ENCODE data around the gene HAUS1. TPM values are rescaled to one million over a fixed set of nuclear protein-coding genes. Genes with fewer than 3 reads are reported as not detected.

Gene HAUS1
- total RNA-seq = 10 to 100 TPM; 24.2 to 62.1 (median 43.5) TPM
- polyA plus RNA-seq = 10 to 100 TPM; 24.0 to 26.8 (median 26.8) TPM

GRCh38 chr18:46104128-46104911, at the start of gene HAUS1:
Gene HAUS1 (plus strand): TSS chr18:46104385. CDS start chr18:46104412, 27 bp downstream.
- Histone ChIP-seq H3K27ac (peak within 1 kb of the TSS; percentile 85 to 91 (median 91)), H3K4me1 (peaks cover 0 to 16% (median 10%) of the 10 kb centered on the region in 4 donors), H3K9me3 (no peaks in the 10 kb centered on the region), H3K4me3 (peak within 1 kb of the TSS; percentile 51 to 84 (median 77)), H3K36me3 (peaks cover 0 to 9% (median 3%) of the 10 kb centered on the region in 4 donors), H3K27me3 (no peaks in the 10 kb centered on the region)
- peak; percentile 96 for DNase-seq
- intact Hi-C loops (cut with DNase I) = loop anchor here (10.0 kb wide), 1 partner anchor 810 kb away; the partner anchor contains the start of genes KATNAL2 and PIAS2
- TF ChIP-seq POLR2A (IDR thresholded peaks at IDR 0.05) (peak; percentile 49 to 56), EP300 (IDR thresholded peaks at IDR 0.05) (no peak), CTCF (IDR thresholded peaks at IDR 0.05) (no peak), POLR2AphosphoS5 (IDR thresholded peaks at IDR 0.05) (peak; percentile 52 to 90 (median 78))
- 0 to 1% methylated on average over 57 of the region's 57 CpGs for WGBS, 2 donors

DNA sequence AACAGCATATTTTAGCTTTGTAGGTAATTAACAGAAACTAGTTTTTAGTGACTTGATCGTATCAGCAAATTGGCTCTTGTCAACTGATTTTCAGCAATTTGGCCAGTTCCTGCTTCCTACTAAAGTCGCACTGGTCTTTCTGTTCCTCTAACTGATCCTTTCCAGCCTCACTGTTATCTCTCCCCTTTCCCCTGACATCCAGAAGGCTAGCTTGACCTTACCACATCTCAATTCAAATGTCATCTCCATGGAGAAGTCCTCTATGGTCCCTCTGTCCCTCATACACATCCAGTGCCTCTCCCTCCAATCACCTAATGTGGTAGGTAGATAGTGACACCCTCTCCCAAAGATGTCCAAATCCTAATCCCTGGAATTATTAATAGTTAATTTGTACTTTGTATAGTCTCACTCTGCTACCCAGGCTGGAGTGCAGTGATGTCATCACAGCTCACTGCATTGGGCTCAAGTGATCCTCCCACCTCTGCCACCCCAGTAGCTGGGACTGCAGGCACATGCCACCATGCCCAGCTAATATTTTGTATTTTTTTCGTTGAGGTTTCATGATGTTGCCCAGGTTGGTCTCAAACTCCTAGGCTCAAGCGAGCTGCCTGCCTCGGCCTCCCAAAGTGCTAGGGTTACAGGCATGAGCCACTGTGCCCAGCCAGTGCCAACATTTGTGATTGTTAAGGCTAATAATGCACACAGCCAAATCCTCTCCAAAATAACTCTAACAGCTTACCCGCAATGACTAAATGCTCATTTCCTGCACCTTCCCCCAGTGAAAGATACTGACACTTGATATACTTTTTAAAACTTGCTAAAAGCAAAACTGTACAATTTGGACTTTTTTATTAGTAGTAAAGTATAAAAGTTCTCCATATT, 49.0 kb upstream of the HAUS1 start:
- no peaks in the 10 kb centered on the region for H3K36me3 ChIP-seq
- WGBS, 2 donors = 76 to 84% methylated on average over 6 of the region's 6 CpGs
- TF ChIP-seq EP300 (IDR thresholded peaks at IDR 0.05) (no peak), CTCF (IDR thresholded peaks at IDR 0.05) (no peak), POLR2A (IDR thresholded peaks at IDR 0.05) (no peak)
- H3K4me1 ChIP-seq = no peaks in the 10 kb centered on the region
- no peaks in the 10 kb centered on the region for H3K27me3 ChIP-seq
- H3K27ac ChIP-seq = no peak overlapping the region
- H3K9me3 ChIP-seq = no peaks in the 10 kb centered on the region
- intact Hi-C loops (cut with DNase I) = no loop called here
- DNase-seq = no peak
- H3K4me3 ChIP-seq = no peak overlapping the region

DNA sequence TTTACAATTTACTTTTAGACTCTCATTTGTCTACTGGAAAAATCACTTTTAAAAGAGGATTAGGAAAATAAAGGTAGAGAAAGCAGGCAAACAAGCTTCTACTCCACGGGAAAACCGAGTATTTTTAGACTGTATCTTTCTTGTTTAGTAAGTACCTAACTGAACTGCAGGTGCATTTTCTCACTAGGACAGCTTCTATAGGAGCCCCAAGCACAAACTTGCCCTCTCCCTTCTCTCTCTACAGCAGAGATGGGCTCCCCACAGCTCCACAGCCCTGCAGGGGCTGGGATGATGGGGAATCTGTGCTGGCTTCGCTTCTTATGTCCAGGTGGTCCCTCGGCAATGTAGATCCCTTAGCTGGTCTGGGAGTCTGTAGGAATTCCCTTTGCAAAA, 48.4 kb upstream of the HAUS1 start:
- no peak overlapping the region for H3K27ac ChIP-seq
- no peaks in the 10 kb centered on the region for H3K36me3 ChIP-seq
- H3K4me1 ChIP-seq = no peaks in the 10 kb centered on the region
- WGBS, 2 donors = 64 to 79% methylated on average over 4 of the region's 4 CpGs
- H3K4me3 ChIP-seq = no peak overlapping the region
- intact Hi-C loops (cut with DNase I) = no loop called here
- TF ChIP-seq CTCF (IDR thresholded peaks at IDR 0.05) = no peak
- TF ChIP-seq POLR2AphosphoS5 (IDR thresholded peaks at IDR 0.05) = no peak
- TF ChIP-seq EP300 (IDR thresholded peaks at IDR 0.05) = no peak
- TF ChIP-seq POLR2A (IDR thresholded peaks at IDR 0.05) = no peak
- no peaks in the 10 kb centered on the region for H3K9me3 ChIP-seq
- H3K27me3 ChIP-seq = no peaks in the 10 kb centered on the region
- no peak for DNase-seq

GRCh38 chr18:46060359-46060841, 43.8 kb upstream of the HAUS1 start:
- 75 to 88% methylated on average over 3 of the region's 3 CpGs for WGBS, 2 donors
- no peak for DNase-seq
- no peak for TF ChIP-seq POLR2AphosphoS5 (IDR thresholded peaks at IDR 0.05)
- TF ChIP-seq POLR2A (IDR thresholded peaks at IDR 0.05) = no peak
- TF ChIP-seq EP300 (IDR thresholded peaks at IDR 0.05) = no peak
- TF ChIP-seq CTCF (IDR thresholded peaks at IDR 0.05) = no peak
- Histone ChIP-seq H3K9me3 (no peaks in the 10 kb centered on the region), H3K4me1 (no peaks in the 10 kb centered on the region), H3K27ac (no peak overlapping the region), H3K4me3 (no peak overlapping the region), H3K27me3 (no peaks in the 10 kb centered on the region), H3K36me3 (no peaks in the 10 kb centered on the region)
- intact Hi-C loops (cut with DNase I) = no loop called here
